ENCODE measurements around the gene PRIM2. TPM values are rescaled to one million over a fixed set of nuclear protein-coding genes. Genes with fewer than 3 reads are reported as not detected.
"Not testable (repeated sequence)": the region's sequence is repeated elsewhere in the genome, so short reads cannot be mapped to it uniquely, and the experiment has no call there.

PRIM2 gene
- total and polyA plus RNA-seq, 2 donors (not counting 1 experiment from before 2014, with no cell fraction given) = 28.0 to 59.9 TPM

- not testable (repeated sequence) for H3K4me2 ChIP-seq (ENCODE audit: extremely low read depth, insufficient read depth, low read length); H3K79me2 ChIP-seq (ENCODE audit: control insufficient read depth, insufficient read depth, low read length); H3K36me3 ChIP-seq (ENCODE audit: control insufficient read depth, insufficient read depth, low read length); H2AFZ ChIP-seq (ENCODE audit: low read length); H3K27me3 ChIP-seq (ENCODE audit: control insufficient read depth, insufficient read depth, low read length); H3K4me1 ChIP-seq (ENCODE audit: control insufficient read depth, extremely low read depth, insufficient read depth, low read length); H3K27ac ChIP-seq (ENCODE audit: insufficient read depth, low read length); H3K9ac ChIP-seq (ENCODE audit: insufficient read depth, low read length); H4K20me1 ChIP-seq (ENCODE audit: control insufficient read depth, extremely low read depth, insufficient read depth, low read length); H3K9me3 ChIP-seq (ENCODE audit: control insufficient read depth, insufficient read depth, low read depth, low read length); H3K4me3 ChIP-seq (replicated peaks in 1 of 4; ENCODE audit: control extremely low read depth in 1 of 4, insufficient read depth in 1 of 4, low read depth in 3 of 4, low read length in 4 of 4)
- DNase-seq (ENCODE audit: low read depth in 2 of 2) = peak in 1 of 2 donors; percentile 20
These were observed 51.7 kb downstream of the PRIM2 start for GRCh38 chr6:57368965-57369731.

GRCh38 chr6:57371779-57372178 lies 54.3 kb downstream of the PRIM2 start:
- H3K36me3 ChIP-seq (ENCODE audit: control insufficient read depth, insufficient read depth, low read length); H3K9ac ChIP-seq (ENCODE audit: insufficient read depth, low read length); H3K27me3 ChIP-seq (ENCODE audit: control insufficient read depth, insufficient read depth, low read length); H3K4me1 ChIP-seq (ENCODE audit: control insufficient read depth, extremely low read depth, insufficient read depth, low read length); DNase-seq (ENCODE audit: low read depth in 2 of 2); H3K4me3 ChIP-seq (replicated peaks in 1 of 4; ENCODE audit: control extremely low read depth in 1 of 4, insufficient read depth in 1 of 4, low read depth in 3 of 4, low read length in 4 of 4); H4K20me1 ChIP-seq (ENCODE audit: control insufficient read depth, extremely low read depth, insufficient read depth, low read length); H2AFZ ChIP-seq (ENCODE audit: low read length); H3K4me2 ChIP-seq (ENCODE audit: extremely low read depth, insufficient read depth, low read length); H3K79me2 ChIP-seq (ENCODE audit: control insufficient read depth, insufficient read depth, low read length); H3K9me3 ChIP-seq (ENCODE audit: control insufficient read depth, insufficient read depth, low read depth, low read length); H3K27ac ChIP-seq (ENCODE audit: insufficient read depth, low read length): not testable (repeated sequence)

- H3K9me3 ChIP-seq (ENCODE audit: control insufficient read depth, insufficient read depth, low read depth, low read length); H3K9ac ChIP-seq (ENCODE audit: insufficient read depth, low read length); H3K36me3 ChIP-seq (ENCODE audit: control insufficient read depth, insufficient read depth, low read length); H3K27me3 ChIP-seq (ENCODE audit: control insufficient read depth, insufficient read depth, low read length); H3K4me2 ChIP-seq (ENCODE audit: extremely low read depth, insufficient read depth, low read length); H4K20me1 ChIP-seq (ENCODE audit: control insufficient read depth, extremely low read depth, insufficient read depth, low read length); H3K4me1 ChIP-seq (ENCODE audit: control insufficient read depth, extremely low read depth, insufficient read depth, low read length); H3K79me2 ChIP-seq (ENCODE audit: control insufficient read depth, insufficient read depth, low read length); H3K27ac ChIP-seq (ENCODE audit: insufficient read depth, low read length); H2AFZ ChIP-seq (ENCODE audit: low read length); H3K4me3 ChIP-seq (replicated peaks in 1 of 4; ENCODE audit: control extremely low read depth in 1 of 4, insufficient read depth in 1 of 4, low read depth in 3 of 4, low read length in 4 of 4): not testable (repeated sequence)
- peak in 1 of 2 donors; percentile 15 for DNase-seq (ENCODE audit: low read depth in 2 of 2)
These were observed 57.3 kb downstream of the PRIM2 start for GRCh38 chr6:57374764-57375163.

GRCh38 chr6:57376083-57376482 lies 58.7 kb downstream of the PRIM2 start:
- H3K27ac ChIP-seq (ENCODE audit: insufficient read depth, low read length); H3K27me3 ChIP-seq (ENCODE audit: control insufficient read depth, insufficient read depth, low read length); H3K79me2 ChIP-seq (ENCODE audit: control insufficient read depth, insufficient read depth, low read length); H3K4me2 ChIP-seq (ENCODE audit: extremely low read depth, insufficient read depth, low read length); H3K4me1 ChIP-seq (ENCODE audit: control insufficient read depth, extremely low read depth, insufficient read depth, low read length); H3K36me3 ChIP-seq (ENCODE audit: control insufficient read depth, insufficient read depth, low read length); H3K9ac ChIP-seq (ENCODE audit: insufficient read depth, low read length); H2AFZ ChIP-seq (ENCODE audit: low read length); H4K20me1 ChIP-seq (ENCODE audit: control insufficient read depth, extremely low read depth, insufficient read depth, low read length); H3K4me3 ChIP-seq (replicated peaks in 1 of 4; ENCODE audit: control extremely low read depth in 1 of 4, insufficient read depth in 1 of 4, low read depth in 3 of 4, low read length in 4 of 4); H3K9me3 ChIP-seq (ENCODE audit: control insufficient read depth, insufficient read depth, low read depth, low read length): not testable (repeated sequence)
- DNase-seq (ENCODE audit: low read depth in 2 of 2) = peak in 1 of 2 donors; percentile 49

- H3K9ac ChIP-seq (ENCODE audit: insufficient read depth, low read length); H2AFZ ChIP-seq (ENCODE audit: low read length); H3K9me3 ChIP-seq (ENCODE audit: control insufficient read depth, insufficient read depth, low read depth, low read length); H3K27ac ChIP-seq (ENCODE audit: insufficient read depth, low read length); H4K20me1 ChIP-seq (ENCODE audit: control insufficient read depth, extremely low read depth, insufficient read depth, low read length); H3K36me3 ChIP-seq (ENCODE audit: control insufficient read depth, insufficient read depth, low read length); H3K27me3 ChIP-seq (ENCODE audit: control insufficient read depth, insufficient read depth, low read length); H3K4me3 ChIP-seq (replicated peaks in 1 of 4; ENCODE audit: control extremely low read depth in 1 of 4, insufficient read depth in 1 of 4, low read depth in 3 of 4, low read length in 4 of 4); H3K4me1 ChIP-seq (ENCODE audit: control insufficient read depth, extremely low read depth, insufficient read depth, low read length); H3K79me2 ChIP-seq (ENCODE audit: control insufficient read depth, insufficient read depth, low read length); H3K4me2 ChIP-seq (ENCODE audit: extremely low read depth, insufficient read depth, low read length): not testable (repeated sequence)
- DNase-seq (ENCODE audit: low read depth in 2 of 2) = peak in 1 of 2 donors; percentile 2
These were observed 71.7 kb downstream of the PRIM2 start for GRCh38 chr6:57389038-57389592.

GRCh38 chr6:57390818-57391217 lies 73.4 kb downstream of the PRIM2 start:
- not testable (repeated sequence) for H3K79me2 ChIP-seq (ENCODE audit: control insufficient read depth, insufficient read depth, low read length); H3K36me3 ChIP-seq (ENCODE audit: control insufficient read depth, insufficient read depth, low read length); H4K20me1 ChIP-seq (ENCODE audit: control insufficient read depth, extremely low read depth, insufficient read depth, low read length); H2AFZ ChIP-seq (ENCODE audit: low read length); H3K27ac ChIP-seq (ENCODE audit: insufficient read depth, low read length); H3K4me1 ChIP-seq (ENCODE audit: control insufficient read depth, extremely low read depth, insufficient read depth, low read length); H3K4me2 ChIP-seq (ENCODE audit: extremely low read depth, insufficient read depth, low read length); H3K4me3 ChIP-seq (replicated peaks in 1 of 4; ENCODE audit: control extremely low read depth in 1 of 4, insufficient read depth in 1 of 4, low read depth in 3 of 4, low read length in 4 of 4); H3K27me3 ChIP-seq (ENCODE audit: control insufficient read depth, insufficient read depth, low read length); H3K9me3 ChIP-seq (ENCODE audit: control insufficient read depth, insufficient read depth, low read depth, low read length); DNase-seq (ENCODE audit: low read depth in 2 of 2); H3K9ac ChIP-seq (ENCODE audit: insufficient read depth, low read length)

- not testable (repeated sequence) for H4K20me1 ChIP-seq (ENCODE audit: control insufficient read depth, extremely low read depth, insufficient read depth, low read length); H3K4me1 ChIP-seq (ENCODE audit: control insufficient read depth, extremely low read depth, insufficient read depth, low read length); H3K27ac ChIP-seq (ENCODE audit: insufficient read depth, low read length); H3K36me3 ChIP-seq (ENCODE audit: control insufficient read depth, insufficient read depth, low read length); H2AFZ ChIP-seq (ENCODE audit: low read length); H3K9ac ChIP-seq (ENCODE audit: insufficient read depth, low read length); H3K79me2 ChIP-seq (ENCODE audit: control insufficient read depth, insufficient read depth, low read length); H3K4me3 ChIP-seq (replicated peaks in 1 of 4; ENCODE audit: control extremely low read depth in 1 of 4, insufficient read depth in 1 of 4, low read depth in 3 of 4, low read length in 4 of 4); H3K9me3 ChIP-seq (ENCODE audit: control insufficient read depth, insufficient read depth, low read depth, low read length); H3K27me3 ChIP-seq (ENCODE audit: control insufficient read depth, insufficient read depth, low read length); H3K4me2 ChIP-seq (ENCODE audit: extremely low read depth, insufficient read depth, low read length)
- DNase-seq (ENCODE audit: low read depth in 2 of 2) = peak in 1 of 2 donors; percentile 3
These were observed 74.6 kb downstream of the PRIM2 start for GRCh38 chr6:57392047-57392446.

Measured in fibroblast of lung (primary cell).